SK-N-SH (cell line): ENCODE measurements around the gene NACAD.

Experiments used
- NRF1 ChIP-seq: IDR thresholded peaks from 2 replicates; pipeline ENCODE4 v1.6.1; 2012; ENCODE audit warnings: low read depth, mild to moderate bottlenecking, low read length
- POLR2AphosphoS5 ChIP-seq: IDR thresholded peaks from 2 replicates; pipeline ENCODE4 v1.6.1; 2012; ENCODE audit warnings: low read depth, low read length

DNA sequence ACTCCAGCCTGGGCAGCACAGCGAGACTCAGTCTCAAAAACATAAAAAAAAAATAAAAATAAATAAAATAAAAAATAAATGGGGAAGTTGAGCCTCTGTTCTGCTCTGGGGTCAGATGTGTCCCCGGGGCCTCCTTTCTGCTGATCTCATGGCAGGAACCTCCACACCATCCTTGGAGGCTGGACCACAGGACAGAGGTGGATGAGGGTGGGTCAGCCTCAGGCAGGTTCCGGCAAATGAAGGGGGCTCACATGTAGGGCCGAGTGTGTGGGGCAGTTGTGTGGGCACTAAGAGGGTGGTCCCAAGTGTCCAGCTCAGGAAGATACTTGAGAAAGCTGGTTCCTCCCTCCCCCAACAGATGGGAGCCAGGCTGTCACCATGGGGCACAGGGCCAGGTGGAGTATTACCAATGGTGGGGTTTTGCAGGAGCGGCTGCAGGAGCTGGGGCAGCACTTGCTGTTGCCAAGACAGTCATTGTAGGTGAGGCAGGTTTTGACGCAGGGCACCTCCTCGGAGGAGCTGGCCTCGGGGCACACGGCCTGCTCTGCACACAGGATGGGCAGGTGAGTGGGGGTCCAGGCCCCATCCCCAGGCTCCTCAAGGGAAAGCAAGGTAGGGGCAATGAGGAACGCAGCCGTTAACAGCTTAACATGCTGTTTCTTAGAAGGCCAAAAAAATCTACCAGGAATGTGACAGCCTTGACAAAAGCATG, 36.6 kb upstream of the NACAD start:
- TF ChIP-seq NRF1: no peak
- TF ChIP-seq POLR2AphosphoS5: no peak
